Measurements from ENCODE around the gene GSTCD. TPM values are rescaled to one million over a fixed set of nuclear protein-coding genes. Genes with fewer than 3 reads are reported as not detected.
A peak's percentile ranks its signal among the peaks of the same experiment; 100 is the strongest.

Gene GSTCD
- total RNA-seq, 1 donor from 2014 or later, result 14.0 TPM

DNA sequence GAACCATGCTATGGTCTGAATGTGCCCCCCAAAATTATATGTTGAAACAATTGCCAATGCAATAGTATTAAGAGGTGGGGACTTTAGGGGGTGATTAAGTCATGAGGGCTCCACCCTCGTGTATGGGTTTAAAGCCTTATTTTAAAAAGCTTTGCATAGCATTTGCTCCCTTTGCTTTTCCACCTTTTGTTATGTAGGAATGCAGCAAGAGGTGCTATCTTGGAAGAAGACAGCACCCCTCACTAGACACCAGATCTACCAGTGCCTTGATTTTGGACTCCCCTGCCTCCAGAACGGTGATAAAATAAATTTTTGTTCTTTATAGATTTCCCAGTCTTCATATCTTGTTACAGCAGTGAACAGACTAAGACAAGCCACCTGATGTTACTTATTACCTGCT lies 163.4 kb downstream of the GSTCD start:
- Mint-ChIP-seq H3K4me1 (ENCODE audit: unreplicated experiment) (peaks cover 5% of the 10 kb centered on the region), H3K27me3 (ENCODE audit: unreplicated experiment) (no peaks in the 10 kb centered on the region), H3K9me3 (ENCODE audit: unreplicated experiment) (no peaks in the 10 kb centered on the region), H3K27ac (ENCODE audit: unreplicated experiment) (no peak overlapping the region), H3K4me3 (ENCODE audit: unreplicated experiment) (no peak overlapping the region), H3K36me3 (ENCODE audit: low read depth, unreplicated experiment) (no peaks in the 10 kb centered on the region)
- no peak for DNase-seq (ENCODE audit: low spot score)
- TF ChIP-seq, protein P1, sequence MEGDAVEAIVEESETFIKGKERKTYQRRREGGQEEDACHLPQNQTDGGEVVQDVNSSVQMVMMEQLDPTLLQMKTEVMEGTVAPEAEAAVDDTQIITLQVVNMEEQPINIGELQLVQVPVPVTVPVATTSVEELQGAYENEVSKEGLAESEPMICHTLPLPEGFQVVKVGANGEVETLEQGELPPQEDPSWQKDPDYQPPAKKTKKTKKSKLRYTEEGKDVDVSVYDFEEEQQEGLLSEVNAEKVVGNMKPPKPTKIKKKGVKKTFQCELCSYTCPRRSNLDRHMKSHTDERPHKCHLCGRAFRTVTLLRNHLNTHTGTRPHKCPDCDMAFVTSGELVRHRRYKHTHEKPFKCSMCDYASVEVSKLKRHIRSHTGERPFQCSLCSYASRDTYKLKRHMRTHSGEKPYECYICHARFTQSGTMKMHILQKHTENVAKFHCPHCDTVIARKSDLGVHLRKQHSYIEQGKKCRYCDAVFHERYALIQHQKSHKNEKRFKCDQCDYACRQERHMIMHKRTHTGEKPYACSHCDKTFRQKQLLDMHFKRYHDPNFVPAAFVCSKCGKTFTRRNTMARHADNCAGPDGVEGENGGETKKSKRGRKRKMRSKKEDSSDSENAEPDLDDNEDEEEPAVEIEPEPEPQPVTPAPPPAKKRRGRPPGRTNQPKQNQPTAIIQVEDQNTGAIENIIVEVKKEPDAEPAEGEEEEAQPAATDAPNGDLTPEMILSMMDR (IDR thresholded peaks at IDR 0.05; ENCODE audit: unreplicated experiment), result no peak

DNA sequence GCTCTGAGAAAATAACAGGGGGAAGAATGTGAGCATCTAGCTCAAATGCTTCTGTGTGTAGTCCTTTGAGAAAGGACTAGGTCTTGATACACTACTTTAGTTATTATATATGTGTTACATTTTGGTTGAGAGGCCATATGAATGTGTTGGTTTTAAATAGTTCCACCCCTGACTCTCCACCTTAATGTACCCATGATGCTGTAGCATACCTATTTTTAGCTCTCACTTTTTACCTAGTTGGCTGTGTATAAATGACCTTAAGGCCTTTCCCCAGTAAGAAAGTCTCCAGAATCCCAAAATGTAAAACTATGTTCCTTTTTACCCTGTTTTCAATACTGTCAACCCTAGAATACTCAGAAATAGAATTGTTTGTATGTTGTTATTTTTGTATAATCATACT lies 166.6 kb downstream of the GSTCD start:
- Mint-ChIP-seq H3K9me3 (ENCODE audit: unreplicated experiment) (no peaks in the 10 kb centered on the region), H3K27ac (ENCODE audit: unreplicated experiment) (no peak overlapping the region), H3K4me1 (ENCODE audit: unreplicated experiment) (peaks cover 5% of the 10 kb centered on the region), H3K36me3 (ENCODE audit: low read depth, unreplicated experiment) (no peaks in the 10 kb centered on the region), H3K27me3 (ENCODE audit: unreplicated experiment) (no peaks in the 10 kb centered on the region), H3K4me3 (ENCODE audit: unreplicated experiment) (no peak overlapping the region)
- TF ChIP-seq, protein P1 (IDR thresholded peaks at IDR 0.05; ENCODE audit: unreplicated experiment), result no peak
- no peak for DNase-seq (ENCODE audit: low spot score)

DNA sequence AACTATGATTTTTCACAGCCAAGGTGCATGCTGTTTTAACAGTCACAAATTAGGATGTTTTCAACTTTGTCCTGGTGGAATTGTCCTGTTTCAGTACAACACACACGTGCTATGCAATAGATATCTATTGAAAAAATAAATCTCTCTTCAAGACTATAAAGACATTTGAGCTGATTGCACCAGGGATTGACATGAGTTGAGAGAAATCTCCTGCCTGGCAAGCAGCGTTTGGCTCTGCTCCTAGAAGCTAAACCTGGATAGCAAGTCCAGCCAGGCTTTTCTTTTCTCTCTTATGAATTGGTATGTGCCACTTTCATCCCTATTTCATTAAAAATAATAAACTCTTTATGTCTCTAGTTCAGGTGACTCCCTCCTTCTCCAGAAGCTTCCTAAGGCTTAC lies 170.1 kb downstream of the GSTCD start:
- H3K27me3 Mint-ChIP-seq (ENCODE audit: unreplicated experiment), result no peaks in the 10 kb centered on the region
- TF ChIP-seq, protein P1 (IDR thresholded peaks at IDR 0.05; ENCODE audit: unreplicated experiment), result no peak
- no peaks in the 10 kb centered on the region for H3K9me3 Mint-ChIP-seq (ENCODE audit: unreplicated experiment)
- no peak for DNase-seq (ENCODE audit: low spot score)
- H3K36me3 Mint-ChIP-seq (ENCODE audit: low read depth, unreplicated experiment), result no peaks in the 10 kb centered on the region
- no peak overlapping the region for H3K27ac Mint-ChIP-seq (ENCODE audit: unreplicated experiment)
- H3K4me3 Mint-ChIP-seq (ENCODE audit: unreplicated experiment), result no peak overlapping the region
- H3K4me1 Mint-ChIP-seq (ENCODE audit: unreplicated experiment), result no peaks in the 10 kb centered on the region

DNA sequence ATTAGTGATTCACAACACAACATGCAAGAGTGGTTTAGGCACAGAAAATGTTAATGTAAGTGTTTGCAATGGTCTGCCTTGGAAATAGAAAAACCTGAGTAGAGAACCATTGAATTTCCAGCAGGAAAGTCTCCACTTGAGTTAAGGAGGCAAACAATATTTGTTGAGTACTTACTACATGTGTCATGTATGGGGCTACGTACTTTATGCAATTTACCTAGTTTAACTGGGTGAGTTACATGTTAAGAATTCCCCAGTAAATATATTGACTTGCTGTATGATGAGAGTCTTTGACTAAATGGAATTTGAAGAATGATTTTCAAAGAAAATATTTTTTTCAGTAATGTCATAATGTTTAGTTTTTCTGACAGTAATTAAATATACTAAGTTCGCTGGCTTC lies 178.9 kb downstream of the GSTCD start:
- no peaks in the 10 kb centered on the region for H3K9me3 Mint-ChIP-seq (ENCODE audit: unreplicated experiment)
- DNase-seq (ENCODE audit: low spot score), result no peak
- TF ChIP-seq, protein P1 (IDR thresholded peaks at IDR 0.05; ENCODE audit: unreplicated experiment), result no peak
- no peaks in the 10 kb centered on the region for H3K36me3 Mint-ChIP-seq (ENCODE audit: low read depth, unreplicated experiment)
- H3K27me3 Mint-ChIP-seq (ENCODE audit: unreplicated experiment), result peaks cover 5% of the 10 kb centered on the region
- H3K4me1 Mint-ChIP-seq (ENCODE audit: unreplicated experiment), result peaks cover 8% of the 10 kb centered on the region
- no peak overlapping the region for H3K4me3 Mint-ChIP-seq (ENCODE audit: unreplicated experiment)
- H3K27ac Mint-ChIP-seq (ENCODE audit: unreplicated experiment), result no peak overlapping the region

DNA sequence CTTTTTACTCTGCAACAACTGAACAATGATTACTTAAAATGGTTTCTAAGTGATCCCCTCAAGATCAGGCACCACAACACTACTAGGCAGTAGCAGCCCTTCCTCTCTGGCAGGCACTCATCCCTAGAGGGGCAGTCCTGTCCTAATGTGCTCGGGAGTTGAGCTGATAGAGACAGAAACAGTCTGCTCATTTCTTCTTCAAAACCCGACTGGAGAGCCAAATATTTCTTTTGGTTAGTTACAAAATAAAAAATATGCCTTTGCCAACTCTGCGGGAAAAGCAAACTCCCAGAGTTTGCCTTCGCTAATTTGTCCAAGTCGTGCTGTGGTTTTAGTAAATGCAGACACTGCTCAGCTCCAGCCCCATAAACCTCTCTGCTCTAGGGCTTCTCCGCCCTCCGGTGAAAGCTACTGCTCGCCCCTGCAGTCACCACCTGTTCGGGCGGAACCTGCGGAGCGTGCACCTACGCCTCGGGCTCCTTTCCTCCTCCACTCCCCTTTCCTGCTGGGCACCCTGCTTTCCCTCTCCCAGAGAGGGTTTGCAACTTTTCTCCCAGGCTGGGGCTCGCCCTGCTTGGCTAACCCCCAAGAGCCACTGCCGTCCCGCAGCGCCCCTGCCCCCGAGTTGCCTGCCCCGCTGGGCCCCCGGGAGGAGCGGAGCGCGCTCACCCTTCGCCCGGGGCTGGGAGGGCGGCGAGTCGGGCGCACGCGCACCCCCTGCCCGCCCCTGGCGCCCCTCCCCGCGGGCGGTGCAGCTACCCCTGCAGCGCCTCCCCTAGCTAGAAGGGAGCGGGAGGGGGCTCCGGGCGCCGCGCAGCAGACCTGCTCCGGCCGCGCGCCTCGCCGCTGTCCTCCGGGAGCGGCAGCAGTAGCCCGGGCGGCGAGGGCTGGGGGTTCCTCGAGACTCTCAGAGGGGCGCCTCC lies 186.3 kb downstream of the GSTCD start, which contains the start of gene NPNT:
Gene NPNT (plus strand): TSS at position 812 of the 923 bp plus-strand sequence. CDS start 182 bp downstream, outside the sequence.
- peak within 1 kb of the TSS; percentile 47 for H3K4me3 Mint-ChIP-seq (ENCODE audit: unreplicated experiment)
- no peaks in the 10 kb centered on the region for H3K36me3 Mint-ChIP-seq (ENCODE audit: low read depth, unreplicated experiment)
- peaks cover 12% of the 10 kb centered on the region for H3K4me1 Mint-ChIP-seq (ENCODE audit: unreplicated experiment)
- DNase-seq (ENCODE audit: low spot score), result peak; percentile 25
- H3K27ac Mint-ChIP-seq (ENCODE audit: unreplicated experiment), result no peak within 1 kb of the TSS
- TF ChIP-seq, protein P1 (IDR thresholded peaks at IDR 0.05; ENCODE audit: unreplicated experiment), result no peak
- H3K9me3 Mint-ChIP-seq (ENCODE audit: unreplicated experiment), result no peaks in the 10 kb centered on the region
- H3K27me3 Mint-ChIP-seq (ENCODE audit: unreplicated experiment), result peaks cover 21% of the 10 kb centered on the region

All from endothelial cell (in vitro differentiated cells).